NCI-H2171 (cell line): Measurements from ENCODE around the gene MCM10.
"Not testable (repeated sequence)": the region's sequence is repeated elsewhere in the genome, so short reads cannot be mapped to it uniquely, and the experiment has no call there.

Source experiments
- DNase-seq: peaks from one replicate; lab custom pipeline; 2025; lab: John Stamatoyannopoulos, UW

MCM10 gene

DNA sequence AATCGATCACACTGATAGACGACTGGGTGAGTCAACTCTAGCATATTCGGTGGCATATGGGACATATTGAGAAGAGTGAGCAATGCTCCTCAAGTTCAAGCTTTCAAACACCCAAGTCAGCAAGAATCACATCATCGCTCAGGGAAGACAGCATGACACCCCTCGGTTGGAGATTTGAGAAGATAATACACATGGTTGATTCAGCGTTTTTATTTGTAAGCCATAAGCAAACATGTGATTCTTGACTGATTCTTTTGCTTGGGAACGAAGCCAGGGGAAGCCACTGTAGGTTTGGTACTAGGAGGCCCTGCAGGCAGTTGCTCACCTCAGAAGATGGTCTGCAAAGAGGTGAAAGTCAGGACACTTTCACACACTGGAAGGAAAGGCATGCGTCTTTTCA is 60.2 kb downstream of the MCM10 start:
- DNase-seq = no peak

DNA sequence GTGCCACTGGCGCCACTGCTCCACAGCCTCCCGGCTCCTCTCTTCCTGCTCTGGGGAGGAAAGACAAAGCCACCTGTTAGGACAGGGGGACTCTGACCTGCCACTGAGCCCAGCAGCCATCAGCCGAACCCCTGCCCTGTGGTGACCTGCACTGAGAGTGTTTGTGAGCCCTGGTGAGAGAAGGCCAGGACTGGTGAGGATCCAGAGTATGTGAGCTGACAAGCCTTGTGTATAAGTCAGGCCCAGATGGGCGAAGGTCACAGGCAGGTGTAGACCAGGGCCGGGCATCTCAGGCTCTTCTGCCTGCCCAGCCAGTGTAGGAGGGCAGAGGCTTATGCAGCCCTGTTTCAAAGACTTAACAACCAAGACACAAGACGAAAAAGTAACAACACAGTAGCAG is 60.8 kb downstream of the MCM10 start:
- no peak for DNase-seq

DNA sequence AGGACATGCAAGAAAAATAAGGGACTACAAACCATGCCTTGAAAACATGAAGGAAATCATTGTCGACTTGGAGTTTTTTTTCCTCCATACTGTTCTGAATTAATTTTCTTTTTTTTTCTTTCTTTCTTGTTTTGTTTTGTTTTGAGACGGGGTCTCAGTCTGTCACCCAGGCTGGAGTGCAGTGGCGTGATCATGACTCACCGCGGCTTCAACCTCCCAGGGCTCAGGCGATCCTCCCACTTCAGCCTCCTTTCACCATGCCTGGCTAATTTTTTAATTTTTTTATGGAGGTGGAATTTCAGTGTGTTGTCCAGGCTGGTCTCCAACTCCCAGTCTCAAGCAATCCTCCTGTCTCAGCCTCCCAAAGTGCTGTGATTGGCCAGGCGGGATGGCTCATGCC is 61.2 kb downstream of the MCM10 start:
- no peak for DNase-seq

DNA sequence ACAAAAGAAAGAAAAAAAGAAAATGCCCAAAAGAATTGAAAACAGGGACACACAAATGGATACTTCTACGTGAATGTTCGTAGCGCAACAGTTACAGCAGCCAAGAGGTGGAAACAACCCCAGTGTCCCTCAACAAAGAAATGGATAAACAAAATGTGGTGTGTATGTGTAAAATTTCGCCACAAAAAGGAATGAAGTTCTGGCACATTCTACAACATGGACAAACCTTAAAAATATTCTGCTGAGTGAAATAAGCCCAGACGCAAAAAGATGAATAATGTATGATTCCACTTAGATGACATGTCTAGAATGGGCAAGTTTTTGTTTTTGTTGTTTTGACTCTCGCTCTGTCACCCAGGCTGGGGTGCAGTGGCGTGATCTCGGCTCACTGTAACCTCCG is 61.9 kb downstream of the MCM10 start:
- no peak for DNase-seq

DNA sequence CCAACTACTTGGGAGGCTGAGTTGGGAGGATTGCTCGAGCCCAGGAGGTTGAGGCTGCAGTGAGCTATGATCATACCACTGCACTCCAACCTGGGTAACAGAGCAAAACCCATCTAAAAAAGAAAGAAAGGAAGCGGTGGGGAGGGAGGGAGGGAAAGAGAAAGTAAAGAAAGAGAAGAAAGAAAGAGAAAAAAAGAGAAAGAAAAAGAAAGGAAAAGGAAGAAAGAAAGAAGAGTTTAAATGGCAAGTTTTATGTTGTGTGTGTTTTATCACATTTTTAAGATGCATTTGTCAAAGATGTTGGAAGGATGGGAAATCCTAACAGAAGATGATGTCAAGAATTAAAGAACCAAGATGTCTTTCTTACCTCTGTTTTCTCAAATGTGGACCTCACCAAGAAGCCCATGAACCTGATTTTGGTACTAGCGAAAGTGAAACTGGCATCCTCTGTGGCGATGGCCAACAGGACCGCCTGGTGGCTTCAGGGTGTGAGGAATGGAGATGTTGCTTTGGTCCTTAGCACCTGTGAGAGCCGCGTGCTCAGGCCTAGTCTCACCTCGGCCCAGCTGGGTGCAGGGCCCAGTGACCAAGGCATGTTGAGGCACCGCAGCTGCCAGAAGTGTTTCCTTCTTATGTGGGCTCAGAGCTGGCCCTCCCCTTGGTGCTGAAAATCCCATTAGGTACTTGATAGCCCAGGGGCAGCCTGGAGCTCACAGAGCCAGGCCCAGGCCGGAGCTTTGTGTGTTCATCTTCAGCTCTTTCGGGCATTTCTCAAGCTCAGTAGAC is 63.0 kb downstream of the MCM10 start:
- no peak for DNase-seq

DNA sequence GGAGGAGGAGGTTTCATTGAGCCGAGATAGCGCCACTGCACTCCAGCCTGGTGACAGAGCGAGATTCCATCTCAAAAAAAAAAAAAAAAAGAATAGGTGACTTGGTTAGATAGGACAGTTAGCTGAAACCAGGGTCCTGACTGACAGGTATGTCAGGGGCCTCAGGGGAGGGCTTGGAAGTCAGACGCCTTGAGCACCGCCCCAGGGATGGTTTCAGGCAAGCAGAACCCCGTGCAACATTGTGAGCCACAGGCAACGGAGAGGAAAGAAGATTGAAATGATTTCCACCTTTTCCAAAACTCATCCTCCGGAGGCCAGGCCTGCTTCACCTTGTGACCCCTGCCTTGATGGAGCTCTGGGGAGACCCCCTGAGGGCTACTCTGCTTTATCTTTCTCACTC is 64.2 kb downstream of the MCM10 start:
- no peak for DNase-seq

DNA sequence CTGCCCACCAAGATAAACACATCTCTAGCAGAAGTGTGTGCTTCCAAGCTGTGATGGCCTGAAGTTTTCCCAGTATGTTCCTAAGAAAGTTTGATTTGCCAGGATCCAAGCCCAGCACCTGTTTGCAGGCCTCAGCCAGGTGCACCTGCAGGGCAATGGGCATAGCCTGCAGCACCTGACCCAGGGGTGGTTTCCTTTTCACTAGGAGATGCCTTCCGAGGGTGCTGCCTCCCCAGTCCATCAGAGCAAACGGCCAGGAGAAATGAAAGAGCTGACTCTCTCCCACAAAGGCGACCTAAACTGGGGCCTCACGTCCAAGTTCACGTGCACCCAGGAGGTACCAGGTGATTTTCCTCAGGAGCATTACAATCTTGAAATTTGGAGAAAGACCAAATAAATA is 65.7 kb downstream of the MCM10 start:
- no peak for DNase-seq

DNA sequence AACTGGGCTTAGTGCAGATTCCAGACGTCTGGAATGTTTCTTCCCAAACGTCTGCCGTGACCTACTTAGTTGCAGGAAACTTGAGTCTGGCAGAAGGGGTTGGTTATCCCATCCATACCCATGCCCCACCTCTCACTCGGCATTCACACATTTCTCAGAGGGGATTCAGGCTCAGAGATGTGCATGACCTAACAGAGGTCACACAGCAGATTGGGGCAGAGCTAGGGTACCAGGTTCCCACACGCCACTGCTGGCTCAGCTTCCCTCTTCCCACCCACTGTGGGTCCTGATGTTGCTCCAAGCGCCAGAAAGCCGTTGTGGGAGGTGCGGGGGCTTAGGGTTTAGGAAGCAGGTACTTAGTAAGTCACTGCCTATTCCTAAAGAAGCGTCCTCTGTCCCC is 69.8 kb downstream of the MCM10 start:
- DNase-seq = no peak

DNA sequence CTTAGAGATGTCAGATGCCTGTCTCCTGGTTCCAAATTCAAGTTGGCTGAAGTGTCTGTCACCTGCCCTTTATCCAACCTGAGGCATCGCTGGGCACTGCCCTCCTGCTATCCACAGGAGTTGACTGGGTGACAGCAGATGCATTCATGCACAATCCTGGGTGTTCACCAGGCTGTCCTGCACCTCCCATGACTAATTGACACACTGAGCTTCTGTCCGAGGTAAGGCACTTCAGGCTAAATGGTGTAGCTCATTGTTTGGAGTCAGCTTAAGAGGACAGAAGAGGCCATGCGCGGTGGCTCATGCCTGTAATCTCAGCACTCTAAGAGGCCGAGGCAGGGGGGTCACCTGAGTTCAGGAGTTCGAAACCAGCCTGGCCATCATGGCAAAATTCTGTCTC is 70.5 kb downstream of the MCM10 start:
- DNase-seq = no peak

DNA sequence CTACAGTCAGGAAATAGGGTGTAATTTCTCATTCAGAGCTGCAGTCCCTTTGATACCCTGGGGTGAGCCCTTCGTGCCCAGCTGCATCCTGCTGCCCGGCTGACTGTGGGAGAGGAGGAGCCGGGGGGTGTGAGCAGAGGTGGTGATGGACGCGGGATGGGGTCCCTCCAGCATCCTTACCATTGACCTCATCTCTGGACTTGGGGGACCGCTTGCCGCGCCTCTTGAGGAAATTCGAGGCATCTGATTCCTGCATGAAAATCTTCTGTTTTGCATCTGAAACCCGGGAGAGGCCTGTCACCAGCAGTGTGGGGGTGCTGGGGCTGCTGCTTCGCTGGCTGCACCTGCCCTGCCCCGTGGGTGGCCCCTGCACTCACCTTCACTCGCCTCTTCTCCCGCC is 72.0 kb downstream of the MCM10 start:
- no peak for DNase-seq

DNA sequence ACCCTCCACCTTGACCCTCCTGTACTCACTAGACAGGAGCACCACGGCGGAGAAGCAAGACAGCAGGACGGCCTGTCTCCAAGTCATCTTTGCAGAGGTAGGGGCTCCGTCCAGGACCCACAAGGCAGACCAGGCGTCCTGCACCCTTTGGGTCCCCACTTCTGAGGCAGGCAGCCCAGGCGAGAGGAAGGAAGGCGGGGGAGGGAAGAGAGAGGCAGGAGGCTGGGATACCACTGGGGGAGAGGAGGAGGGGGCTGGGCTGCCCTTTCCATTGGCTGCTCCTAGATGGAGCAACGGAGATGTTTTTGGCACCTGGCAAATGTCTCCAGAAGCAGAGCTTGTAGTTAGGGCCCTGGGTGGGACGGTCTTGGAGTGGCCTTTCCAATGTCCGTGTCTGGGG is 72.8 kb downstream of the MCM10 start, which contains the start of gene UCMA:
Gene UCMA (minus strand): TSS at position 203 of the 400 bp plus-strand sequence. CDS start 116 bp downstream, at position 87.
- DNase-seq = no peak

DNA sequence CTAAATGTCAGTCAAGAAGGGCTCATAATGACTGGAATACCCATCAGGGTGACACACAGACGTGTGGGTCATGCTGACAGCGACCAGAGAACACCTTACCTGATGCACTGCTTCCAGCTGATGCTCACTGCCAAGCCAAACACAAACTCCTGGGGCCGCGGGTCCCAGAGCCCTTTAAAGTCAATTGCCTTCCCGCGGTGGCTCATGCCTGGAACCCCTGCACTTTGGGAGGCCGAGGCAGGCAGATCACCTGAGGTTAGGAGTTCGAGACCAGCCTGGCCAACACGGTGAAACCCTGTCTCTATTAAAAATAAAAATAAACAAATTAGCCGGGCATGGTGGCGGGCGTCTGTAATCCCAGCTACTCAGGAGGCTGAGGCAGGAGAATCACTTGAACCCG is 73.4 kb downstream of the MCM10 start:
- DNase-seq = not testable (repeated sequence)

DNA sequence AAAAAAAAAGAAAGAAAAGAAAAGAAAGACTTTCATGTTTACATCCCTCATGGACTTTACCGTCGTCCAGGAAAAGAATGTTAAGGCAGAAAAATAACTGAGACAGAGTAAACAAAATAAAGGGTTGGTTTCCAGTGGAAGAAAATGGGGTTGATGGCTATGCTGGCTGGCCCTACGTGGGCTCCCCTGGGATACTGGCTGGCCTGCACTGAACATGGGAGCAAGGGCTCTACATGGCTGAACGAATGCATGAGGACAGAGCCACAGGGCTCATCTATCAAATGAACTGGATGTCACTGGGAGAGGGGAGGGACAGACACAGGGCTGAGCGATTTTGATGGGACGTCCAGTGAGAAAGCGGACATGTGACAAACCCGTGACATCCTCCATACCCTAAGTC is 75.3 kb downstream of the MCM10 start:
- DNase-seq = no peak

DNA sequence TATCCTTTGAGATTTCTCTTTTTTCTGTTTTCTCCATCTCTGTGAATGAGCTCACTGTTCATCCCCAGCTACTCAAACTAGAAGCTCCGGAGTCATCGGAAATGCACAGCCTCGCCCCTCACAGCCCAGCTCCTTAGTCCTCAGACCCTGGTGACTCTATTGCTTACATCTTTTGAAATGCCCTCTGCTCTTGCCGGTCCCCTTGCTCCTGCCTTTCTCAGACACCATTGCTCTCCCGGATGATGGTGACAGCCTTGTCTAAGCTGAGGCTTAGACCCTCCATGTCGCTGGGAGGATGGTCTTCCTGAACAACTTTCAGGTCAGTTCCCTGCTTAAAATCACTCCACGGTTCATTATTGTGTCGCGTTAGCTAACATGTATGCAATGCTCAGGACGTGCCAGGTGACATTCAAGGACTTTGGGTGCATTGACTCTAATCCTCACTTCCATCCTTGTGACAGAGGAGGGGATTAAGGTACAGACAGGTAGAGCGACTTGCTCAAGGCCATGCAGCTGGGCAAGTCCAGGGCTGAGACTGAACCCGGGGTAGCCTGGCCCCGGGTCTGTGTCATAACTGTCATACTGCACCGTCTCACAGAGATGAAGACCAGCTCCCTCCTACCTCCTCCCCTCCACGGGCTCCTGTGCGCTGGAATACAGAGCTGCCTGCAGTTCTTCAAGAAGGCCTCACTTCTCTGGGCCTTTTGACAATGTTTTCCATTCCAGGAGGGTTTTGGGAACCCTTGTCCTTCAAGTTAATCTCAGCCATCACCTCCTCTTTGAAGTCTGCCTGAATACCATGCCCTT is 77.1 kb downstream of the MCM10 start:
- DNase-seq = no peak

DNA sequence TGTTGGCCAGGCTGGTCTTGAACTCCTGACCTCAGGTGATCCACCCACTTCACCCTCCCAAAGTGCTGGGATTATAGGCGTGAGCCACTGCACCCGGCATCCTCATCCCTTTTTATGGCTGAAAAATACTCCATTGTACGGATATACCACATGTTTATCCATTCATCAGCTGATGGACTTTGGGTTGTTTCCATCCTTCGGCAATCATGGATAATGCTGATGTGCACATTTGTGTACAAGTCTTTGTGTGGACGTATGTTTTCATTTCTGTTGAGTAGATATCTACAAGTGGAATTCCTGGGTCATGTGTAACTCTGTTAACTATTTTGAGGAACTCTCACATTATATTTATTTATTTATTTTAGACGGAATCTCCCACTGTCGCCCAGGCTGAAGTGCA is 78.6 kb downstream of the MCM10 start:
- DNase-seq = no peak

DNA sequence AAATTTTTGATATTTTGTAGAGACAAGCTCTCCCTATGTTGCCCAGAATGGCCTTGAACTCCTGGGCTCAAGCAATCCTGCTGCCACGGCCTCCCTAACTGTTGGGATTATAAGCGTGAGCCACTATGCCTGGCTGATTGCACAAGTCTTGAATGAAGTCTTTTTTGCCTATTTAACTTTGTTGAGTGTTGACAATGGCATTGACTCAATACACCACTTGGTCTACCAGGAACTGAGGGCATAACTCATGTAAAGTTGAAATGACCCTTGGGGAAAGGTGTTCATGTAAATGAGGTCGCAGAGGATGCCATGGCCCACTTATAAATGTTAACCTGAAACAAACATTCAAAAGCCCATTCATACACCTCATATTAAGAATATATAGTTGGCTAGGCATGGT is 80.3 kb downstream of the MCM10 start:
- DNase-seq = no peak

DNA sequence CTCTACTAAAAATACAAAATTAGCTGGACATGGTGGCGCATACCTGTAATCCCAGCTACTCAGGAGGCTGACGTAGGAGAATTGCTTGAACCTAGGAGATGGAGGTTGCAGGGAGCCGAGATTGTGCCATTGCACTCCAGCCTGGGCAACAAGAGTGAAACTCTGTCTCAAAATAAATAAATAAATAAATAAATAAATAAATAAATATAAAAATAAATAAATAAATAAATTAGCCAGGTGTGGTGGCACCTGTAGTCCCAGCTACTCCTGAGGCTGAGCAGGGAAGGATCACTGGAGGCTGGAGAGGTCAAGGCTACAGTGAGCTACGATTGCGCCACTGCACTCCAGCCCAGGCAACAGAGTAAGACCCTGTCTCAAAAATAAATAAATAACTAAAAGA is 80.9 kb downstream of the MCM10 start:
- not testable (repeated sequence) for DNase-seq

DNA sequence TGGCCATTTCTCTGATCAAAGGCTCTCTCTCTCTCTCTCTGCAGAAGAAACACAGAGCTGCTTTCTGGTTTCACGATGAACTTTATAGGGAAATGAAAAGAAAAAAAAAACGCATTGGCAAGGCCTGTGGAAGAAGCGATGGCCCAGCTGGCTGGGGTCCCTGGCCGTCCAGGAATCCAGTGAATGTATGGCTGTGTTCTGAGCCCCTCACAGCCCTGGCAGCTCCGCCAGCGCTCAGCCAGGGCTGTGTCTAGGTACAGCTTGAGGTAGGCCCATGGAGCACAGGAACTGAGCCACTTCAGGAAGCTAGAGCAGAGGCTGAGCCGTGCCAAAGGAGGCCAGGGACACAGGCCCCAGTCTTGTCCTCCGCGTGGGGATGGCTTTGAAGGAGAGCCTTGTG is 85.9 kb downstream of the MCM10 start:
- no peak for DNase-seq

DNA sequence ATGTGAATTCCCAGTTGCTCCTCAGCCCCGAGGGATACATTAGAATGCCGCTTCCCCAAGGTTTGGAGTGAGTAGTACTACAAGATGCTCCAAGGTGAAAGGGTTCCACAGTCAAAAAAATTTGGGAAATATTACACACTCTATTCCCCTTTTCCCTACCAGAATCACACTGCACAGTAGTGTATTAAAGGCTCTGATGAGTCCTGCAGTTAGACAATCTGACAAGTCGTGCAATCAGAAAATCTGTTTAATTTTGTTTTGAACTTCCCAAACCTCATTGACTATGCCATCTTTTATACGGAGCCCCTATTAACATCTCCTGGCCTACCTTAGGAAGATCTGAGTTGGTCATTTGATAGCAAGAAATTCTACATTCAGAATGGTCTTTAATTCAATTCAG is 86.4 kb downstream of the MCM10 start:
- no peak for DNase-seq

DNA sequence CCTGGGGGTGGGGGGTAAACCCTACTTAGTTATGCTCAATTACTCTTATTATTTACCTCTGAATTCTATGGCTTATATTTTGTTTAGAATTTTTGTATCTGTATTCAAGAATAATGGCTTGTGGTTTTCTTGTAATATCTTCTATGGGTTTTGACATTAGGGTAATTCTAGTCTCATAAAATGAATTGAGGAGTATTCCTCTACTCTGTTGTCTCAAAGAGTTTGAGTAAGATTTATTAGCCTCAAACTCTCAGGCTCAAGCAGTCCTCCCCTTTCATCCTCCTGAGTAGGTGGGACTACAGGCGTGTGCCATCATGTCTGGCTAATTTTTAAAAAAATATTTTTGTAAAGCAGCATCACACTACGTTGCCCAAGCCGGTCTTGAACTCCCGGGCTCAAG is 92.4 kb downstream of the MCM10 start:
- DNase-seq = no peak

DNA sequence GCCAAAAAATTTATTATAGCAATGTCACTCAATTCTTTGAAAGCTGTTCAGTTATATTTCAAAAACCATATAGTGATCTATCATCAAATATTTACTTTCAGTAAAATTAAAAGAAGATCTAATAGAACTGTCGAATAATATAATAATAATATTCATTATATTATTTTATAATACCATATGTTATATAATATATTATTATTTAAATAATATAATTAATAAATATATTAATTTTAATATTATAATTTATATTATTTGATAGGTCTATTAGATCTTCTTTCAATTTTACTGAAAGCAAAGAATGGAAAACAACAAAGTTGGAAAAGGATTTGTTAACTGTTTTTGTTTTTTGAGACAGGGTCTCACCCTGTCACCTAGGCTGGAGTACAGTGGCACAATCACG is 95.3 kb downstream of the MCM10 start:
- DNase-seq = no peak

DNA sequence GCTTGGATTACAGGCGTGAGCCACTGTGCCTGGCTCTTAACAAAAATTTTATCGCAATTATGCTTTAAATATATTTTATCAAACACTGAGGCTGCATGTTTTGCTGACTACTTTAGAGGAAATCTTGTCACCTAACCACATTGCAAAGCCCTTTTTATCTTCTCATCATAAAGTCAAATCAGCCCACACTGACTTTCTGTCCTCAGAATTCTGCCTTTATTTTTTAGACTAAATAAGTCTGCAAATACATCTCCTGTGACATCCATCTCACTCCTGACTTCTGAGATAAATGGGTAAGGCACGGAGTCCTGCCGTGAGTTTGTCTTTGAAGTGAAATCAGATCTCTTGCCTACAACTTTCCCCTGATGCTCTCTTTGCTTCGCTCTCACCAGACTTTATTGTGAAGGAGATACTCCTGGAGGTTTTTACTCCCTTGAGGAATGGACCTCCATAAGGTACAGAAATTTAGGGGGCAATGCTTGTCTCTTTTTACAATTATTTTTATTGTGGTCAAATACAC is 96.3 kb downstream of the MCM10 start:
- no peak for DNase-seq
